ENCODE results near the gene TRIOBP.

GRCh38 chr22:37820350-37820749, 123.5 kb downstream of the TRIOBP start:
- TF ChIP-seq CTCF (conservative IDR thresholded peaks at IDR 0.05), result no peak
- TF ChIP-seq EZH2 (IDR thresholded peaks at IDR 0.05; ENCODE audit: low read depth), result no peak

Data from PC-9 (cell line).